ENCODE measurements around the gene GFI1B. TPM values are rescaled to one million over a fixed set of nuclear protein-coding genes. Genes with fewer than 3 reads are reported as not detected.

GFI1B gene
- total and polyA plus RNA-seq, 2 of the 13 experiments (the other 11 are each of a cell fraction or from before 2014, with no cell fraction given): 0.15 to 0.51 TPM

DNA sequence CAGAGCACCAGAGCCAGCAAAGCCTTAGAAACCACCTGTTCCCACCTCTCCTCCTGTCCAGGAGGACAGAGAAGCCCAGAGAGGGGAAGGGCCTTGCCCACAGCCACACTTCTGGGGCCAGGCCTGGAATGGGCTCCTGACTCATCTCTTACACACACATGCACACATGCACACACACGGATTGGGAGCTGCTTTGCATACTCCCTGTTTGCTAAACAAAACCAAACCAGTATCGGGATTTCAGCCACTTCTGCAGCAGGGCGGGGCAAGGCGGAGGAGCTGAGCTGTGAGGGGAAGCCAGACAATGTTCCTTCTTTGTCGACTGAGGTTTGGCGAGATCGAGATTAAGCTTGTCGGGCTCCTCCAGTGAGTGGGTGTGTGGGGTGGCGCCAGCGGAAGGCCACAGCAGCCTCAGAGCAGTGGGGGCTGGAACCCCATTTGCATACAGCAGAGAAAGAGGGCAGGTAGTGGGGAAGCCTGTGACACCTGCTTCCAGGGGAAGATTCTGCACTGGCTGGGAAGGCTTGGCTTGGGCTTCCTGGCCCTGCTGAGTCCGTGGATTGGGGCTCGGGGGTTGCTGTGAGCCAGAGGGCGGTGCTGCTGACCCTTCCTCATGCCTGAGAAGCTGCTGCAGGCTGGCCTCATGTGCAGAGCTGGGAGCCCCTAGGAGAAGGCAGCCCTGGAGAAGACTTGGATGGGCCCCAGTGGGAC is 16.1 kb downstream of the GFI1B start:
- POLR2A ChIA-PET: interaction anchor here (0.8 to 1.9 kb wide), 4 partner anchors 12 to 50 kb away, joined by 3 to 8 read pairs (median 4); partner anchors contain the start of gene GTF3C5
- Histone ChIP-seq H2AFZ (ENCODE audit: low read length) (peak overlapping the region; percentile 85), H3K4me3 (replicated peaks in 1 of 3; ENCODE audit: insufficient read depth in 1 of 3, low read depth in 2 of 3, low read length in 3 of 3) (peak overlapping the region in 2 of 3 experiments; percentile 43 to 51; a peak in 2 of 6 replicates), H4K20me1 (ENCODE audit: insufficient read depth, low read length) (no peaks in the 10 kb centered on the region; the same call in 1 of the 2 replicates), H3K27ac (ENCODE audit: extremely low read length, insufficient read depth, low read length) (no peak overlapping the region), H3K79me2 (ENCODE audit: insufficient read depth, low read length) (no peaks in the 10 kb centered on the region), H3K27me3 (ENCODE audit: control insufficient read depth in 1 of 2, insufficient read depth in 2 of 2, low read length in 2 of 2) (peaks cover 5 to 35% of the 10 kb centered on the region in 2 experiments), H3K36me3 (replicated peaks in 1 of 2; ENCODE audit: control insufficient read depth in 1 of 2, insufficient read depth in 2 of 2, low read length in 2 of 2) (no peaks in the 10 kb centered on the region), H3K9ac (ENCODE audit: insufficient read depth, low read depth, low read length) (no peak overlapping the region; the same call in 1 of the 2 replicates), H3K9me3 (ENCODE audit: low read length) (no peaks in the 10 kb centered on the region), H3K4me2 (ENCODE audit: low read depth, low read length) (peak overlapping the region; percentile 82), H3K4me1 (ENCODE audit: insufficient read depth, low read length) (peaks cover 78% of the 10 kb centered on the region)
- CTCF ChIA-PET (ENCODE audit: low intra/inter-chr PET ratio, low total read pairs): no interaction called here
- ATAC-seq (peak; percentile 46), DNase-seq (ENCODE audit: low spot score) (no peak), FAIRE-seq (no peak)
- in situ Hi-C loops (cut with HindIII; ENCODE audit: extremely low pct_ligation_motif_present, low pct_unique_long_range_greater_than_20kb) (no loop called here), intact Hi-C loops (cut with micrococcal nuclease; ENCODE audit: unreplicated experiment) (loop anchor here (10.0 kb wide), 1 partner anchor 1450 kb away; no protein-coding TSS in a partner anchor)
- 0% methylated on average over 4 of the region's 13 CpGs for WGBS (ENCODE audit: low lambda C conversion rate)
- BruUV-seq (replicated peaks): no TSS peak
- TF ChIP-seq, protein P1, sequence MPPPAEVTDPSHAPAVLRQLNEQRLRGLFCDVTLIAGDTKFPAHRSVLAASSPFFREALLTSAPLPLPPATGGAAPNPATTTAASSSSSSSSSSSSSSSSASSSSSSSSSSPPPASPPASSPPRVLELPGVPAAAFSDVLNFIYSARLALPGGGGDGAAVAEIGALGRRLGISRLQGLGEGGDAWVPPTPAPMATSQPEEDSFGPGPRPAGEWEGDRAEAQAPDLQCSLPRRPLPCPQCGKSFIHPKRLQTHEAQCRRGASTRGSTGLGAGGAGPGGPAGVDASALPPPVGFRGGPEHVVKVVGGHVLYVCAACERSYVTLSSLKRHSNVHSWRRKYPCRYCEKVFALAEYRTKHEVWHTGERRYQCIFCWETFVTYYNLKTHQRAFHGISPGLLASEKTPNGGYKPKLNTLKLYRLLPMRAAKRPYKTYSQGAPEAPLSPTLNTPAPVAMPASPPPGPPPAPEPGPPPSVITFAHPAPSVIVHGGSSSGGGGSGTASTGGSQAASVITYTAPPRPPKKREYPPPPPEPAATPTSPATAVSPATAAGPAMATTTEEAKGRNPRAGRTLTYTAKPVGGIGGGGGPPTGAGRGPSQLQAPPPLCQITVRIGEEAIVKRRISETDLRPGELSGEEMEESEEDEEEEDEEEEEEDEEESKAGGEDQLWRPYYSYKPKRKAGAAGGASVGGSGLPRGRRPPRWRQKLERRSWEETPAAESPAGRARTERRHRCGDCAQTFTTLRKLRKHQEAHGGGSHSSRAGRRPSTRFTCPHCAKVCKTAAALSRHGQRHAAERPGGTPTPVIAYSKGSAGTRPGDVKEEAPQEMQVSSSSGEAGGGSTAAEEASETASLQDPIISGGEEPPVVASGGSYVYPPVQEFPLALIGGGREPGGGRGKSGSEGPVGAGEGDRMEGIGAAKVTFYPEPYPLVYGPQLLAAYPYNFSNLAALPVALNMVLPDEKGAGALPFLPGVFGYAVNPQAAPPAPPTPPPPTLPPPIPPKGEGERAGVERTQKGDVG (CRISPR knock-in tag; IDR thresholded peaks at IDR 0.05; ENCODE audit: borderline replicate concordance): no peak
- TF ChIP-seq, protein P2, sequence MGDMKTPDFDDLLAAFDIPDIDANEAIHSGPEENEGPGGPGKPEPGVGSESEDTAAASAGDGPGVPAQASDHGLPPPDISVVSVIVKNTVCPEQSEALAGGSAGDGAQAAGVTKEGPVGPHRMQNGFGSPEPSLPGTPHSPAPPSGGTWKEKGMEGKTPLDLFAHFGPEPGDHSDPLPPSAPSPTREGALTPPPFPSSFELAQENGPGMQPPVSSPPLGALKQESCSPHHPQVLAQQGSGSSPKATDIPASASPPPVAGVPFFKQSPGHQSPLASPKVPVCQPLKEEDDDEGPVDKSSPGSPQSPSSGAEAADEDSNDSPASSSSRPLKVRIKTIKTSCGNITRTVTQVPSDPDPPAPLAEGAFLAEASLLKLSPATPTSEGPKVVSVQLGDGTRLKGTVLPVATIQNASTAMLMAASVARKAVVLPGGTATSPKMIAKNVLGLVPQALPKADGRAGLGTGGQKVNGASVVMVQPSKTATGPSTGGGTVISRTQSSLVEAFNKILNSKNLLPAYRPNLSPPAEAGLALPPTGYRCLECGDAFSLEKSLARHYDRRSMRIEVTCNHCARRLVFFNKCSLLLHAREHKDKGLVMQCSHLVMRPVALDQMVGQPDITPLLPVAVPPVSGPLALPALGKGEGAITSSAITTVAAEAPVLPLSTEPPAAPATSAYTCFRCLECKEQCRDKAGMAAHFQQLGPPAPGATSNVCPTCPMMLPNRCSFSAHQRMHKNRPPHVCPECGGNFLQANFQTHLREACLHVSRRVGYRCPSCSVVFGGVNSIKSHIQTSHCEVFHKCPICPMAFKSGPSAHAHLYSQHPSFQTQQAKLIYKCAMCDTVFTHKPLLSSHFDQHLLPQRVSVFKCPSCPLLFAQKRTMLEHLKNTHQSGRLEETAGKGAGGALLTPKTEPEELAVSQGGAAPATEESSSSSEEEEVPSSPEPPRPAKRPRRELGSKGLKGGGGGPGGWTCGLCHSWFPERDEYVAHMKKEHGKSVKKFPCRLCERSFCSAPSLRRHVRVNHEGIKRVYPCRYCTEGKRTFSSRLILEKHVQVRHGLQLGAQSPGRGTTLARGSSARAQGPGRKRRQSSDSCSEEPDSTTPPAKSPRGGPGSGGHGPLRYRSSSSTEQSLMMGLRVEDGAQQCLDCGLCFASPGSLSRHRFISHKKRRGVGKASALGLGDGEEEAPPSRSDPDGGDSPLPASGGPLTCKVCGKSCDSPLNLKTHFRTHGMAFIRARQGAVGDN (CRISPR knock-in tag; IDR thresholded peaks at IDR 0.05): peak; percentile 10; the same call in 1 of the 2 replicates
- TF ChIP-seq, protein P3, sequence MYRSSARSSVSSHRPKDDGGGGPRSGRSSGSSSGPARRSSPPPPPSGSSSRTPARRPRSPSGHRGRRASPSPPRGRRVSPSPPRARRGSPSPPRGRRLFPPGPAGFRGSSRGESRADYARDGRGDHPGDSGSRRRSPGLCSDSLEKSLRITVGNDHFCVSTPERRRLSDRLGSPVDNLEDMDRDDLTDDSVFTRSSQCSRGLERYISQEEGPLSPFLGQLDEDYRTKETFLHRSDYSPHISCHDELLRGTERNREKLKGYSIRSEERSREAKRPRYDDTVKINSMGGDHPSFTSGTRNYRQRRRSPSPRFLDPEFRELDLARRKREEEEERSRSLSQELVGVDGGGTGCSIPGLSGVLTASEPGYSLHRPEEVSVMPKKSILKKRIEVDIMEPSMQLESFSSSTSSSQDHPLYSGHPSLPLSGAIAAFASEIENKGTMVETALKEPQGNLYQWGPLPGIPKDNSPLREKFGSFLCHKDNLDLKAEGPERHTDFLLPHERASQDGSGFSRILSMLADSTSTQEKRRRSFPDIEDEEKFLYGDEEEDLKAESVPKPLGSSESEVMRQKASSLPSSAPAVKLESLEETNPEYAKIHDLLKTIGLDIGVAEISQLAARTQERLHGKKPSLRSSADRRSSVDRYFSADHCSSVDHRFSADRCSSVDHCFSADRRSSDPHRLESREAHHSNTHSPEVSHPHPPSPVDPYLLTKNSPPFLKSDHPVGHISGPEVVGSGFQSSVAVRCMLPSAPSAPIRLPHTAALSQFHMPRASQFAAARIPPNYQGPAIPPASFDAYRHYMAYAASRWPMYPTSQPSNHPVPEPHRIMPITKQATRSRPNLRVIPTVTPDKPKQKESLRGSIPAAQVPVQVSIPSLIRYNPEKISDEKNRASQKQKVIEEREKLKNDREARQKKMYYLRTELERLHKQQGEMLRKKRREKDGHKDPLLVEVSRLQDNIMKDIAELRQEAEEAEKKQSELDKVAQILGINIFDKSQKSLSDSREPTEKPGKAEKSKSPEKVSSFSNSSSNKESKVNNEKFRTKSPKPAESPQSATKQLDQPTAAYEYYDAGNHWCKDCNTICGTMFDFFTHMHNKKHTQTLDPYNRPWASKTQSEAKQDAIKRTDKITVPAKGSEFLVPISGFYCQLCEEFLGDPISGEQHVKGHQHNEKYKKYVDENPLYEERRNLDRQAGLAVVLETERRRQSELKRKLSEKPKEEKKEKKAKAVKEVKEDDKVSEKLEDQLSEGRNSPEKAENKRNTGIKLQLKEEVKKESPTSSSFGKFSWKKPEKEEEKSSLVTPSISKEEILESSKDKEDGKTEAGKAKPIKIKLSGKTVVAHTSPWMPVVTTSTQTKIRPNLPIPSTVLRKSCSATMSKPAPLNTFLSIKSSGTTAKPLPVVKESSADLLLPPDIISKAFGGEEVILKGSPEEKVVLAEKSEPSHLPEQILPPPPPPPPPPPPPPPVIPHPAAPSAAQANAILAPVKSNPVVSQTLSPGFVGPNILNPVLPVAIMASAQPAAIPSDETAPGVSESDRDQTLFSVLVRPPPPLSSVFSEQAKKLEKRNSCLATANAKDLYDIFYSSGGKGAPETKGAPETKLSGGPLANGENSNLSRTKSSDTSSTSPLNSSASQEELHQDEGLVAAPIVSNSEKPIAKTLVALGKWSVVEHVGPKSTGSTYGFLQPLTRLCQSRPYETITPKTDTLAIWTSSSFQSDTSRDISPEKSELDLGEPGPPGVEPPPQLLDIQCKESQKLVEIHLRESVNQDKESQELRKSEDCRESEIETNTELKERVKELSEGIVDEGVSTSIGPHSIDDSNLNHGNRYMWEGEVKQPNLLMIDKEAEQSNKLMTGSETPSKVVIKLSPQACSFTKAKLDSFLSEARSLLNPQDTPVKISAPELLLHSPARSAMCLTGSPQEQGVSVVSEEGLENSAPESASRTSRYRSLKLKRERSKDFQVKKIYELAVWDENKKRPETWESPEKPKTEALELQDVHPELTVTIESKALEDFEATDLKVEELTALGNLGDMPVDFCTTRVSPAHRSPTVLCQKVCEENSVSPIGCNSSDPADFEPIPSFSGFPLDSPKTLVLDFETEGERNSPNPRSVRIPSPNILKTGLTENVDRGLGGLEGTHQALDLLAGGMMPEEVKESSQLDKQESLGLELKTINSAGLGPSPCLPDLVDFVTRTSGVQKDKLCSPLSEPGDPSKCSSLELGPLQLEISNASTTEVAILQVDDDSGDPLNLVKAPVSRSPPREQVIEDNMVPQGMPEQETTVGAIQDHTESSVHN (CRISPR knock-in tag; IDR thresholded peaks at IDR 0.05): no peak
- TF ChIP-seq EZH2 (conservative IDR thresholded peaks at IDR 0.05; ENCODE audit: low read depth, low read length) (0 out of 2 replicates have a peak, but pooled peaks have one; percentile 35), LCORL (IDR thresholded peaks at IDR 0.05) (no peak), LCORL (CRISPR knock-in tag; IDR thresholded peaks at IDR 0.05) (0 out of 2 replicates have a peak, but pooled peaks have one; percentile 9)

All from HepG2 (cell line).